HepG2 (cell line): ENCODE results near the gene ZNF222. TPM values are rescaled to one million over a fixed set of nuclear protein-coding genes. Genes with fewer than 3 reads are reported as not detected.
A peak's percentile ranks its signal among the peaks of the same experiment; 100 is the strongest.

Experiments used
- ATAC-seq: fragments of 200-7000 bp; cut with Tn5 transposase; 3 replicates; pipeline ENCODE4 v1.9.1; 2020; ENCODE audit warnings: mild to moderate bottlenecking, moderate library complexity
- BruUV-seq: library from RNA; stranded (reverse); fragments of 400-500 nt; replicated peaks from 2 replicates; lab custom pipeline; 2021; lab: Mats Ljungman, UMichigan
- CTCF ChIA-PET: fragments of 300-600 bp; formaldehyde crosslinking; extraction: SDS; loops from one replicate; lab custom pipeline; 2021; ENCODE audit warnings: low total read pairs, inconsistent platforms, low intra/inter-chr PET ratio; lab: Yijun Ruan, JAX
- POLR2A ChIA-PET: fragments of 350-600 bp; sonication (Branson Sonifier 250); formaldehyde crosslinking; loops from one replicate; lab custom pipeline; 2020; ENCODE audit warnings: antibody characterized with exemption, inconsistent platforms; lab: Yijun Ruan, JAX
- DNase-seq: peaks from one replicate; pipeline ENCODE4 v3.0.0-alpha.2; 2015; ENCODE audit warnings: low spot score
- FAIRE-seq: peaks from 3 replicates; lab custom pipeline; 2011; peaks lifted over from hg19 to GRCh38; lab: Jason Lieb, UNC
- H2AFZ ChIP-seq: one replicate; pipeline ENCODE4 v1.6.1; 2011; ENCODE audit warnings: low read length, inconsistent platforms
- H3K27ac ChIP-seq: fragments of 300-600 bp; 3 replicates; pipeline ENCODE4 v1.8.0; 2011; ENCODE audit warnings: mixed run types, mild to moderate bottlenecking, mixed read lengths, low read length, inconsistent platforms; ENCODE audit not compliant: insufficient read depth; ENCODE audit errors: extremely low read length
- H3K27me3 ChIP-seq, 2 experiments: fragments of 200-600 bp in 1 of 2; 2 replicates in 1 of 2; 3 replicates in 1 of 2; pipeline versions ENCODE4 v1.6.0 to v1.8.0; 2011; ENCODE audit warnings: low read length in 2 of 2, mild to moderate bottlenecking in 2 of 2, moderate library complexity in 2 of 2, inconsistent platforms in 1 of 2; ENCODE audit not compliant: insufficient read depth in 2 of 2, control insufficient read depth in 1 of 2
- H3K36me3 ChIP-seq, 2 experiments: fragments of 200-600 bp in 1 of 2; replicated peaks in 1 of 2; 2 replicates in 1 of 2; 3 replicates in 1 of 2; pipeline versions ENCODE4 v1.5.1 to v1.8.0; 2011; ENCODE audit warnings: low read length in 2 of 2, inconsistent platforms in 1 of 2; ENCODE audit not compliant: insufficient read depth in 2 of 2, control insufficient read depth in 1 of 2
- H3K4me1 ChIP-seq: 2 replicates; pipeline ENCODE4 v1.5.1; 2012; ENCODE audit warnings: low read length, inconsistent platforms; ENCODE audit not compliant: insufficient read depth
- H3K4me2 ChIP-seq: 2 replicates; pipeline ENCODE4 v1.6.0; 2011; ENCODE audit warnings: low read depth, low read length, inconsistent platforms
- H3K4me3 ChIP-seq, 3 experiments: fragments of 200-600 bp in 1 of 3; sonication (generic), shearing (Covaris generic) in 1 of 3; replicated peaks in 1 of 3; 2 replicates each; pipeline ENCODE4 v1.5.1; 2011 to 2016; ENCODE audit warnings: low read length in 3 of 3, inconsistent platforms in 2 of 3, low read depth in 2 of 3, mild to moderate bottlenecking in 2 of 3, control low read depth in 1 of 3, mixed read lengths in 1 of 3; ENCODE audit not compliant: insufficient read depth in 1 of 3
- H3K79me2 ChIP-seq: one replicate; pipeline ENCODE4 v1.6.1; 2011; ENCODE audit warnings: low read length, inconsistent platforms; ENCODE audit not compliant: insufficient read depth
- H3K9ac ChIP-seq: 2 replicates; pipeline ENCODE4 v1.6.0; 2011; ENCODE audit warnings: mild to moderate bottlenecking, low read depth, low read length, inconsistent platforms; ENCODE audit not compliant: insufficient read depth
- H3K9me3 ChIP-seq: 2 replicates; pipeline ENCODE4 v1.5.1; 2012; ENCODE audit warnings: mild to moderate bottlenecking, low read length
- H4K20me1 ChIP-seq: 2 replicates; pipeline ENCODE4 v1.6.0; 2011; ENCODE audit warnings: inconsistent platforms, mild to moderate bottlenecking, low read length, moderate library complexity; ENCODE audit not compliant: insufficient read depth
- AHDC1 ChIP-seq: sonication (generic); formaldehyde crosslinking; IDR thresholded peaks from 2 replicates; pipeline ENCODE4 v1.5.1; 2020; ENCODE audit warnings: mild to moderate bottlenecking, missing genetic modification reagents, borderline replicate concordance
- BRD4 ChIP-seq: sonication (generic); formaldehyde crosslinking; IDR thresholded peaks from 2 replicates; pipeline ENCODE4 v1.4.0; 2020; ENCODE audit warnings: missing genetic modification reagents
- CEBPB ChIP-seq: IDR thresholded peaks from 2 replicates; pipeline ENCODE4 v1.6.1; 2011; ENCODE audit warnings: low read depth, low read length, improper control_type of control experiment, borderline replicate concordance
- TRAFD1 ChIP-seq: sonication (generic); formaldehyde crosslinking; IDR thresholded peaks from 2 replicates; pipeline ENCODE4 v1.5.1; 2020; ENCODE audit warnings: missing genetic modification reagents, mild to moderate bottlenecking, borderline replicate concordance
- ZSCAN31 ChIP-seq: sonication (generic); formaldehyde crosslinking; IDR thresholded peaks from 2 replicates; pipeline ENCODE4 v1.5.0; 2020; ENCODE audit warnings: low read depth, mild to moderate bottlenecking, missing genetic modification reagents
- ZSCAN5A ChIP-seq: sonication (generic); formaldehyde crosslinking; IDR thresholded peaks from 2 replicates; pipeline ENCODE4 v1.8.0; 2022; ENCODE audit warnings: mild to moderate bottlenecking, missing genetic modification reagents, borderline replicate concordance
- WGBS: methylation state at CpG from one replicate; pipeline ENCODE4 v1.1.6; 2017; ENCODE audit warnings: low lambda C conversion rate; 5-methylcytosine and 5-hydroxymethylcytosine counted together
- in situ Hi-C: cut with HindIII; loops from 2 replicates; pipeline ENCODE4 v1.10.0; 2017; ENCODE audit warnings: low pct_unique_long_range_greater_than_20kb; ENCODE audit not compliant: extremely low pct_ligation_motif_present
- intact Hi-C: fragments of 100-400 bp; cut with micrococcal nuclease; formaldehyde crosslinking; loops from one replicate; pipeline ENCODE4 v1.10.0; 2022; ENCODE audit not compliant: unreplicated experiment
- polyA plus RNA-seq, 8 experiments: library from polyadenylated mRNA; depleted of rRNA in 3 of 8; stranded (reverse) in 7 of 8; unstranded in 1 of 8; fragments of >200 nt; fragmentation: Illumina TruSeq in 4 of 8; extraction: Trizol in 4 of 8; gene quantifications; 2 replicates each; pipeline versions ENCODE4 v1.2.1 to v1.2.3, GENCODE V29; 2011 to 2016; ENCODE audit warnings: low read depth in 4 of 8, missing spikeins in 1 of 8, mixed read lengths in 1 of 8; ENCODE audit not compliant: insufficient read depth in 1 of 8
- total RNA-seq, 5 experiments: library from RNA; depleted of rRNA; stranded (reverse); fragments of >200 nt; fragmentation: Illumina TruSeq; extraction: Trizol; gene quantifications; 2 replicates each; pipeline ENCODE4 v1.2.3, GENCODE V29; 2016; ENCODE audit warnings: low read depth in 1 of 5

Gene ZNF222
- total and polyA plus RNA-seq, 2 of the 13 experiments (the other 11 are each of a cell fraction or from before 2014, with no cell fraction given): 2.2 to 6.2 TPM

GRCh38 chr19:44007473-44007872, 17.7 kb upstream of the ZNF222 start:
- ChIA-PET CTCF (no interaction called here), POLR2A (no interaction called here)
- Histone ChIP-seq H3K27ac (no peak overlapping the region), H3K27me3 (no peaks in the 10 kb centered on the region; a peak in 1 of 5 replicates), H3K79me2 (peaks cover 2% of the 10 kb centered on the region), H3K9me3 (no peaks in the 10 kb centered on the region), H3K4me2 (no peak overlapping the region), H3K4me1 (no peaks in the 10 kb centered on the region), H3K9ac (no peak overlapping the region), H4K20me1 (no peaks in the 10 kb centered on the region), H2AFZ (no peak overlapping the region), H3K36me3 (peaks cover 6 to 39% of the 10 kb centered on the region in 2 experiments), H3K4me3 (no peak overlapping the region)
- no peak for FAIRE-seq
- DNase-seq: no peak
- TF ChIP-seq AHDC1 (CRISPR knock-in tag): no peak
- no peak for TF ChIP-seq ZSCAN31 (CRISPR knock-in tag)
- no peak for TF ChIP-seq ZSCAN5A
- no peak for TF ChIP-seq BRD4 (CRISPR knock-in tag)
- TF ChIP-seq CEBPB: peak; percentile 63; the same call in 1 of the 2 replicates
- no peak for TF ChIP-seq TRAFD1
- ATAC-seq: no peak
- intact Hi-C loops (loop anchor here (10.0 kb wide), 2 partner anchors 67 to 107 kb away; partner anchors contain the start of genes ZNF225 and ZNF284), in situ Hi-C loops (no loop called here)
- BruUV-seq: no TSS peak
- WGBS: 96% methylated on average over 6 of the region's 6 CpGs
